GM12891 (cell line): Measurements from ENCODE around the gene COG5.

Experiments
- DNase-seq: peaks from one replicate; pipeline ENCODE4 v3.0.0; 2011; ENCODE audit warnings: low spot score; ENCODE audit not compliant: insufficient read length
- FAIRE-seq: peaks from 2 replicates; lab custom pipeline; 2011; peaks lifted over from hg19 to GRCh38; lab: Jason Lieb, UNC
- PAX5 ChIP-seq: IDR thresholded peaks from 2 replicates; pipeline ENCODE4 v1.6.1; 2011; ENCODE audit warnings: low read length, moderate library complexity, mild to moderate bottlenecking; ENCODE audit not compliant: insufficient read depth, severe bottlenecking
- POLR2A ChIP-seq: IDR thresholded peaks from 2 replicates; pipeline ENCODE4 v1.6.1; 2011; ENCODE audit warnings: low read depth, low read length, control low read depth
- POLR2AphosphoS5 ChIP-seq: IDR thresholded peaks from 2 replicates; pipeline ENCODE4 v1.6.1; 2011; ENCODE audit warnings: low read depth, low read length, control low read depth
- POU2F2 ChIP-seq: IDR thresholded peaks from 2 replicates; pipeline ENCODE4 v1.6.1; 2011; ENCODE audit warnings: low read depth, mild to moderate bottlenecking, control low read depth, low read length, moderate library complexity
- SPI1 ChIP-seq: IDR thresholded peaks from 2 replicates; pipeline ENCODE4 v1.6.1; 2011; ENCODE audit warnings: low read depth, low read length, control low read depth
- TAF1 ChIP-seq: IDR thresholded peaks from 2 replicates; pipeline ENCODE4 v1.6.1; 2011; ENCODE audit warnings: low read depth, low read length, control low read depth

Gene COG5

DNA sequence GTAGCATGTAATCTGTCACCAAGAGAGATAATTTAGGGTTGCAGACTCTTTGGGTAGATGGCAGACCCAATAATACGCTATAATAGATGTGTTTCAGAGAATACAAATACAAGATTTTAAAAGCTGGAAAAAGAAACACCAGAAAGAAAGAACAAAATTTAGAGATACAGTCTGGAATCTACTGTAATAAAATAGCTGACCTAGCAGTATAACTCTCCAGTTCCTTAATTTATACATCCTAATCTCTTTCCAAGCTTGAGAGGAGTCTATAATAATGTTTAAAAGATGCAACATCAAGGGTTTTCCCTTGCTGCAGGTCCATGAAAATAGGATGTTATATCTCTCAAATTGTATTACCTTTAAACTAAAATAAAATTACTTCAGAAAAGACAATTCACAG, 121.0 kb downstream of the COG5 start:
- no peak for FAIRE-seq
- no peak for TF ChIP-seq SPI1
- no peak for DNase-seq

GRCh38 chr7:107441581-107442422, 121.9 kb downstream of the COG5 start:
- TF ChIP-seq POLR2A (no peak), SPI1 (no peak), PAX5 (no peak), TAF1 (no peak), POLR2AphosphoS5 (no peak), POU2F2 (no peak)
- FAIRE-seq (peak; percentile 5), DNase-seq (no peak)

DNA sequence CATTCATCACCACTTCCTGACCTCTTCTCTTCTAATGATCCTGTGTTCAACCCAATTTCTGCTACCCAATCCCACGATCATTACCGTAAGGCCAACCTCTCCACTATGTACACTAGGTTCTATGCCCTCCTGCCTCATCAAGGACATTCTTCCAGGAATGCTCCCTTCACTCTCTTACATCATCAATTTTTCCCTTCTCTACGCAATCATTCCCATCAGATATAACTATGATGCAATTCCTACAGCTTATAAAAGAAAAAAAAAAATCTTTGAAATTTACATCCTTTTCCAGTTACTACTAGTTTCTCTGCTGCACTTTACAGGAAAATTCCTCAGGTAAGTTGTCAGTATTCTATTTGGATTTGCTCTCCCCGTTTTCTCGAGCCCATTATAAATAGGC, 124.7 kb downstream of the COG5 start:
- FAIRE-seq (no peak), DNase-seq (no peak)
- TF ChIP-seq PAX5 = no peak
- TF ChIP-seq TAF1 = no peak
- no peak for TF ChIP-seq POLR2A
- no peak for TF ChIP-seq POLR2AphosphoS5
- no peak for TF ChIP-seq SPI1
- TF ChIP-seq POU2F2 = no peak

- FAIRE-seq (no peak), DNase-seq (no peak)
- TF ChIP-seq SPI1 (no peak), POLR2A (no peak), POLR2AphosphoS5 (no peak), POU2F2 (no peak), PAX5 (no peak)
Measured at GRCh38 chr7:107435749-107436148, 128.0 kb downstream of the COG5 start.

GRCh38 chr7:107432261-107432660, 131.5 kb downstream of the COG5 start:
- no peak for DNase-seq
- TF ChIP-seq PAX5 = no peak
- no peak for TF ChIP-seq POLR2AphosphoS5
- no peak for TF ChIP-seq POLR2A
- FAIRE-seq = no peak

GRCh38 chr7:107430057-107430456, 133.7 kb downstream of the COG5 start:
- DNase-seq (no peak), FAIRE-seq (no peak)
- TF ChIP-seq POLR2A = no peak
- TF ChIP-seq PAX5 = no peak
- TF ChIP-seq TAF1 = no peak
- no peak for TF ChIP-seq POU2F2
- TF ChIP-seq POLR2AphosphoS5 = no peak
- TF ChIP-seq SPI1 = no peak

DNA sequence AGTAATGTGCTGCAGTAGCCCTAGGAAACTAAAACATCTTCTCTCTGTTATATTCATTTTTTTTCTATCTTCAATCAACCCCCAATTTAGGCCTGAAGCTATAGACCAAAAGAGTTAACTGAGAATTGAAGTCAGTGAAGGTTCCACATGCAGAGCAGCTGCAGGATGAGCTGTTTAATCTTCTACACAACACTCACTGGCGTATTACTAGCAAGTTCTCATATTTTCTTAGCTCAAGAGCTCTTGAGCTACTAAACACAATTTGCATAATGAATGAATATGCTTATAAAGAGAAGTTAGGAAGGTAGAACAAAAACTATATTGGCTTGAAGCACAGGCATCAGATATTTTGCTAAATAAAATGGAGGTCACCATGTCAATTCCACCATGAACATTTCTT, 135.1 kb downstream of the COG5 start:
- FAIRE-seq = no peak
- no peak for TF ChIP-seq SPI1
- no peak for TF ChIP-seq PAX5
- TF ChIP-seq POU2F2 = no peak
- TF ChIP-seq POLR2AphosphoS5 = no peak
- TF ChIP-seq TAF1 = no peak
- no peak for TF ChIP-seq POLR2A
- DNase-seq = no peak

GRCh38 chr7:107427462-107427861, 136.3 kb downstream of the COG5 start:
- FAIRE-seq = no peak
- no peak for DNase-seq

GRCh38 chr7:107414198-107414597, 149.5 kb downstream of the COG5 start:
- TF ChIP-seq POLR2AphosphoS5 = no peak
- no peak for TF ChIP-seq POU2F2
- no peak for TF ChIP-seq POLR2A
- no peak for TF ChIP-seq PAX5
- no peak for TF ChIP-seq SPI1
- TF ChIP-seq TAF1 = no peak
- FAIRE-seq (no peak), DNase-seq (no peak)

More at GRCh38 chr7:107427462-107427861, 136.3 kb downstream of the COG5 start:
- TF ChIP-seq POLR2A (no peak), POU2F2 (no peak), SPI1 (no peak), TAF1 (no peak), PAX5 (no peak), POLR2AphosphoS5 (no peak)

GRCh38 chr7:107408349-107408748, 155.4 kb downstream of the COG5 start:
- DNase-seq (no peak), FAIRE-seq (no peak)
- TF ChIP-seq PAX5 = no peak
- TF ChIP-seq POU2F2 = no peak
- no peak for TF ChIP-seq POLR2AphosphoS5
- no peak for TF ChIP-seq SPI1
- no peak for TF ChIP-seq POLR2A
- TF ChIP-seq TAF1 = no peak
